Forelimb muscle (tissue), 1 donor: Measurements from ENCODE around the gene USB1. TPM values are rescaled to one million over a fixed set of nuclear protein-coding genes. Genes with fewer than 3 reads are reported as not detected.

Source experiments
- DNase-seq: peaks from one replicate; pipeline ENCODE4 v3.0.0-alpha.2; 2013; ENCODE audit warnings: low read depth
- polyA plus RNA-seq: library from polyadenylated mRNA; unstranded; fragments of 120-200 nt; gene quantifications from one replicate; pipeline ENCODE4 v1.2.1, GENCODE V29; 2013; ENCODE audit not compliant: insufficient read length

Gene USB1
- polyA plus RNA-seq, 1 donor, result 13.8 TPM

DNA sequence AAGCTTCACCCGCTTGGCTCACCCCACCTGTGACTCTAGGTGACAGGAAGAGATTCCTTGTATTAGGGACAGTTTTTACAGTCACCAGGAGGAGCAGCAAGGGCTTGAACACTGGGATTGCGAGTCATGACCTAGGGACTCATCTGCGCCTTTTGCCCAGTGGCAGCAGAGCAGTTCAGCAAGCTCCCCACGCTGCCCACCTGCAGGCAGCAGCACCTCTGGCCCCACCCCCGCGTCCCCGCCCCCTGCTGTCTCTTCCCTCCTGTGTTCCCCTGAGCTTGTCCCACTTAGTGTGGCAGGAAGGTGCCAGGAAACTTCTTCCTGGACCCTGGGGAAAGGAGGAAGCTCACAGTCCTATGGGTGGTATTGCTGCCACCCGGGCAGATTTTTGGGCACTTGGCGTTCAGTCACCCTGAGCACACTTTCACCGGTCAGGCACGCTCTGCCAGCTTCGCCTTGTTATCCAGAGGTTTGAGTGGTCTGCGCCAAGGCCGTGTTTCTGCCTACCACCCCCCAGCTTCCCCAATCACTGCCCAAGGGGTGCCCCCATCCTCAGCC, 33.0 kb downstream of the USB1 start:
- DNase-seq, result no peak

DNA sequence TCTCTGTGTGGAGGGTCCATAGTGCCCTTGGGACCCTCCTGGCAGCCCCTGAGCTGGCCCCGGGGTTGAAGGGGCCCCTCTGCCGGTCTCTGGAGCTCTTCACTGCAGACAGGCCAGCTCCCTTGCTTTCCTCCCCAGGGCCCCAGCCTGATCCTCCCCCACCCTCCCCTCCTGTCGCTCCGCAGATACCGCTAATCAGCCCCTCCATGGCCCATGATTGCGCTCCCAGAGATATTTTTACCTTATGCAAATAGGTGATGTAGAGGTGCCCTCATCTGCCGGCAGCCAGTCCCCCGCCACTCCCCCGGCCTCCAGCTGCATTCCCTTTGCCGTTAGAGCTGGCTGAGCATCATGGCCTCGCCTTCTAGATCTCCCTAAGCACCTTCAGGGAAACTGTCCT, 33.6 kb downstream of the USB1 start:
- no peak for DNase-seq

DNA sequence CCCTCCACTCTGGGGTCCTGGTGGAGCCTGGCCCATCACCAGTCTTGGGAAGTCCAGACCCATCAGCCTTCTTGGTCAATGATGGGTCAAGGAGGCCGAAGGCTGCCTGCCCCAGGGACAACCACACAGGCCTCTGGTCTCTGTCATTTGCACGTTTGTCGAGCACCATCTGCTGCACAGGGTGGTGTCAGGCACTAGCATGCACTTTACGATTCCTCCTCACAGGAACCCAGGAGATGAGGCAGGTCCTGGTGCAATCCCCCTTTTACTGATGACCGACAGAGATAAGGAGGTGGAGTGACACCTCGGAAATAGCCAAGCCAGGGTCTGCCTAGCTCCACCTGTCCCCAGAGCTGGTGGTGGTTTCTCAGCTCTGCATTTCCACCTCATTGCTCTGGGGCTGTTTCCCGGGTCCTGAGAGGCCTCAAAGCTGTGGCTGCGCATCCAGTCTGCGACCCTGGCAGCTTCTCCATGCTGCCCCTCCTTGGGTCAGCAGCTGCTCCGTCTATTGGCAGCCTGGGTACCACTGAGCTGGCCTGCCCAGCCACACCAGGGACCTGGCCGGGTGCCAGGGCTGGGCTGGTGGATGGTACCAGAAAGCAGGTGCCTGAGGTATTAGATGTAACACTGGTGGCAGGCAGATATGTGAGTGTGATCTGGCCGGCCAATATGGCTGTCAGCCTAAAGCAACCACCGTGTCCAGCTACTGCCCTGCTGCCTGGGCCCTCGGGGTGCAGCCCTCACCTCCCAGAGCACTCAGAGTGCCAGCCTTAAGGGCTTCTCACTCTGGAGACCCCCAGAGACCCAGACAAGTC, 34.4 kb downstream of the USB1 start:
- no peak for DNase-seq

DNA sequence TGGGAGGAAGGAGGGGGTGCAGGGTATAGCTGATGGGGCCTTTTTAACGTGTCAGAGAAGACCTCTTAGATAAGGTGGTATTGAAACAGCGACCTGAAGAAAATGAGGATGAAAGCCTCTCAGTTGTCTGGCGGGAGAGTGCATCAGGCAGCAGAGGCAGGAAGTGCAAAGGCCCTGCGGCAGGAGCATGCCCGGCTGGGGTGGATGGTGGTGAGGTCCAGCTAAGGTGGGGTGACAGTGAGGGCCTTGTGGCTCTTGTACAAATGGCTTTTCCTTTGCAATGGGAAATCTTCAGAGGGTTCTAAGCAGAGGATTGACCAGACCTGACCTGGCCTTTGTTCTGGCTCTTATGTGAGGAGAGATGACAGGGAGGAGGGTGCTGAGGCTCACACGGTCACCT, 35.7 kb downstream of the USB1 start:
- no peak for DNase-seq

DNA sequence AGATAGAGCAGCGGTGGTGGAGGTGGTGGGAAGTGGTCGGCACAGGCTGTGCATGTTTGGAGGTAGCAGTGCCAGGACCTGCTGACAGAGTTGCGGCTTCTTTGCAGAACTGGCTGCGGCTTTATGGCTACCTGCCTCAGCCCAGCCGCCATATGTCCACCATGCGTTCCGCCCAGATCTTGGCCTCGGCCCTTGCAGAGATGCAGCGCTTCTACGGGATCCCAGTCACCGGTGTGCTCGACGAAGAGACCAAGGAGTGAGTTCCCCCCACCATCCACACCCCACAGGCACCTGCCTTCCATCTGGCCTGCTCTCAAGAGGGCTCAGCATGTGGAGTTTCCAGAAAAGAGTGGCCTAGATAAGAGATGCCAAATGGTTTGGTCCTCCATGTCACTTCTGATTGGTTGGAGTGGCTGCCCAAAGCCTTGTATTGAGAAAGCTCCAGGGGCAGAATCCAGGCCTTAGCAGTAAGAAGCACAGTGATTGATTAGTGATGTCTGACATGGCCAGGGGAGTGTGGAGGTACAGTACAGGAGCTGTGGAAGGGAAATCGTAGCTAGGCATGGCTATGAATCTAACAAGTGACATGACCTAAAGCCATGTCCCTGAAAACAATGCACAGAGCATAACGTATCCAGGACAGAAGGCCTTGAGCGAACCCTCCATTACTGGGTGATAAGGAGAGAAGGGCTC, 36.3 kb downstream of the USB1 start:
- no peak for DNase-seq

DNA sequence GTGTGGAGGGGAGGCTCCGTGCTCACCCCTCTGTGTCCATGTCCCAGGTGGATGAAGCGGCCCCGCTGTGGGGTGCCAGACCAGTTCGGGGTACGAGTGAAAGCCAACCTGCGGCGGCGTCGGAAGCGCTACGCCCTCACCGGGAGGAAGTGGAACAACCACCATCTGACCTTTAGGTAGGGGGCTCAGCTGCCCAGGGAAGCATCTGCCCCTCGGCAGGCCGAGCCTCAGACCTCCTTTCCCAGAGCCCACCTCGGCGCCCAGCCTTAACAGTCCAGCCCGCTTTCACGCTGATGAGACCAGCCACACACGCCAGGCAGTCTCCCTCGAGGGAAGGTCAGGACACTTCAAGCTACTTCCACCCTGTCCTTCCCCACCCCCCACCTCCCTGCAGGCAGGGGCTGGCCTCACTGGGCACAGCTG, 37.0 kb downstream of the USB1 start:
- DNase-seq, result no peak

DNA sequence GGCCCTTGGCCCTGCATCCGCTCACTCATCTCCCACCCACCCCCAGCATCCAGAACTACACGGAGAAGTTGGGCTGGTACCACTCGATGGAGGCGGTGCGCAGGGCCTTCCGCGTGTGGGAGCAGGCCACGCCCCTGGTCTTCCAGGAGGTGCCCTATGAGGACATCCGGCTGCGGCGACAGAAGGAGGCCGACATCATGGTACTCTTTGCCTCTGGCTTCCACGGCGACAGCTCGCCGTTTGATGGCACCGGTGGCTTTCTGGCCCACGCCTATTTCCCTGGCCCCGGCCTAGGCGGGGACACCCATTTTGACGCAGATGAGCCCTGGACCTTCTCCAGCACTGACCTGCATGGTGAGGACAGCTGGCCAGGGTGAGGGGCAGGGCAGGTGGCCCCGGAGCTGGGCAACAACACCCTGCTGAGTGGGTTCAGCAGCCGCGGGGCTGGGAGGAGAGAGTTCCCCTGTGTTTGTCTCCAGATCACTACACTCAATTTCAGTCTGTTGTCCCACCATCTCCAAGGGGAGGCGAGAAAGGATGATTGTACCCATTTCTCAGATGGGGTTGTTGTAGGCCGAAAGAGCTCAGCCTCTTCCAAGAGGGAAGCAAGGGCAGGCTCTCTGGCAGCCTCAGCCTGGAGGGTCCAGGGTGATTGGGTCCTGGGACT, 38.8 kb downstream of the USB1 start:
- no peak for DNase-seq

DNA sequence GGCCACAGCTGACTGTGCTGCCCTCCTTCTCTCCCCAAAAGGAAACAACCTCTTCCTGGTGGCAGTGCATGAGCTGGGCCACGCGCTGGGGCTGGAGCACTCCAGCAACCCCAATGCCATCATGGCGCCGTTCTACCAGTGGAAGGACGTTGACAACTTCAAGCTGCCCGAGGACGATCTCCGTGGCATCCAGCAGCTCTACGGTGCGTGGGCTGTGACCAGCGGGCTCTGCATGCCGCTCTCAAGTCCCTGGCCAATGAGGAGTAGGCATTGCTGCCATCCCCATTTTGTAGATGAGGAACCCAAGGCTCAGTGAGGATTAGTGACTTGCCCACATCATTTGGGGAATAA, 39.3 kb downstream of the USB1 start:
- no peak for DNase-seq

DNA sequence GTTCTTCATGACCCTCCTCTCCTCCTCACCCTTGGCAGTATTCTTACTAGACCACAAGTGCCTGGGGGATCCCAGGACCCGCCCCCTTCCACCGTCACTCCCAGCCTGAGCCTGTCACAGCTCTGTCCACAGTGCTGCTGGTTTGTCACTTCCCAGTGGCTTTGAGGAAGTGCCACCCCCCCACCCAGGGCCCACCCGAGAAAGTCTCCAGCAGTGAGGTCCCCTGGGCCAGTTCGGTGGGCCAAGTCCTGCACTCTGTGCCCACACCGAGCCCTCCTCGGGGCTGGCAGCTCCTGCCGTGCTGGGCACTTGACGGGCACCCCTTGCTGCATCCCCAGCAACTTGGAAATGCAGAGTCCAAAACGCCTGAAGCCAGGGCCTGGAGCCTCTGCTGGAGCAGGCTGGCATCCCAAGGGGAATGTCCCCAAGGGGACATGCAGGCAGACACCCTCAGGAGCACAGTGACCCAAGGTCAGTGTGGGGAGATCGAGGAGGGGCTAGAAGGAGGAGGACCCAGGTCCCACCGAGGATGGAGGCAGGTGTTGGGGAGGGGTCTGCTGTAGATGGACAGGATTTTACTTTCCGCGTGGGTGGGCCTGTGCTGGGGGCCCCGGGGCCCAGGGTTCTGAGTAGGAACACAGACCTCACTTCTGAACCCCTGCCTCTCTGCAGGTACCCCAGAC, 39.9 kb downstream of the USB1 start:
- no peak for DNase-seq

DNA sequence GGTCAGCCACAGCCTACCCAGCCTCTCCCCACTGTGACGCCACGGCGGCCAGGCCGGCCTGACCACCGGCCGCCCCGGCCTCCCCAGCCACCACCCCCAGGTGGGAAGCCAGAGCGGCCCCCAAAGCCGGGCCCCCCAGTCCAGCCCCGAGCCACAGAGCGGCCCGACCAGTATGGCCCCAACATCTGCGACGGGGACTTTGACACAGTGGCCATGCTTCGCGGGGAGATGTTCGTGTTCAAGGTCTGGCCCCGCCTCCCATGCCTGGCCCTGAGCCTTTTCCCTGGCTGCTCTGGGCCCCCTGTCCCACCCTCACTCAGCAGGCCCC, 40.4 kb downstream of the USB1 start:
- DNase-seq, result no peak

DNA sequence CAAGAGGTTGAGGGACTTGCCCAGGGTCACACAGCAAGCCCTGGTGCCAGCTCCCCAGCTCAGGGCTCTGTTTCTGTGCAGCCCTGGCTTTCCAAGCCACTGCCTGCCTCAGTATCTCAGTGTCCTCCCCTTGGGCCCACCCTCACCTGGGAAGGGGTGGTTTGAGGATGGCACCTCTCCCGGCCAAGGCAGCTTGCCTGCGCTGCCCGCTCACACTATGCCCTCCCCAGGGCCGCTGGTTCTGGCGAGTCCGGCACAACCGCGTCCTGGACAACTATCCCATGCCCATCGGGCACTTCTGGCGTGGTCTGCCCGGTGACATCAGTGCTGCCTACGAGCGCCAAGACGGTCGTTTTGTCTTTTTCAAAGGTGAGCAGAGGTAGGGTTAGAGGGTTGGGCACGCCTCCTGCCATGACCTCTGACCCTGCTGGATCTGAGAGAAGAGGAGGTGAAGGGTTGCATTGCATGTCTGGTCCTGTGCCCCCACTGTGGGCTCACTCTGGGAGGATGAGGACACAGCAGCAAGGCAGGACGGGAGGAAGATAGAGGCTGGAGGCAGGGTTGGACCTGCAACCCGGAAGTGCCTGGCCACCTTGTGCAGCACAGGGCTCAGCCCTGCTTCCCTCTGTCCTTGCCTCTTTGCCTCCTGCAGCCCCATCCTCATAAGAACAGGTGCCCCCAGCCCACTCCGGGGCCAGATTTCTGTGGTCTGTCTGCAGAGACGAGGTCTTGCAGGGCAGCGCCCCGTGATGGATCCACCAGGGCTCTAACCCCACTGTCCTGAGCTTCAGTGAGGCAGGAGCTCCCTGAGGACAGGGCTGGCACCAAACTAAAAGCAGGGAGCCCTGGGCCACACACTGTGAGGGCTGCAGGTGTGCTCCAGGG, 41.0 kb downstream of the USB1 start:
- DNase-seq, result no peak

DNA sequence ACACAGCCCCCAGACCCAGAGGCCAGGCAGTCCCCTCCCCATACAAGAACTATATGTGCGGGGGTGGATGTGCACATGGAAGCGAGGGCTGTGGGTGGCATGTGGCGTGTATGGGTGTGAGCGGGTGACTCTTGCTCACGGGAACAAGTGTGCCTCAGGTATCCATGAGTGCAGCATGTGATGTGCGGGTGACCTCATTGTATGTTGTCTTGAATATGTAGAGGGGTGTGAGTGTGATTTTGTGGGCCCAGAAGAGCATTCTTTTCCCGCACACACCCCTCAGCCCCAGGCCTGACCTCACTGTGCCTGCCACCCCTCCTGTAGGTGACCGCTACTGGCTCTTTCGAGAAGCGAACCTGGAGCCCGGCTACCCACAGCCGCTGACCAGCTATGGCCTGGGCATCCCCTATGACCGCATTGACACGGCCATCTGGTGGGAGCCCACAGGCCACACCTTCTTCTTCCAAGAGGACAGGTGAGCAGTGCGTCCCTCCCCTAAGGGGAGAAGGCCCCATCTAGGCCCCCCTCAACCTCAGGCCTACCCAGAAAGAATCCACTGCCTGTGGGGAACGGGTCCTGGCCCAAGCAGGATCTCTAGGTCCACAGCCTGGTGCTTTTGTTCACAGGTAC, 41.8 kb downstream of the USB1 start:
- no peak for DNase-seq

DNA sequence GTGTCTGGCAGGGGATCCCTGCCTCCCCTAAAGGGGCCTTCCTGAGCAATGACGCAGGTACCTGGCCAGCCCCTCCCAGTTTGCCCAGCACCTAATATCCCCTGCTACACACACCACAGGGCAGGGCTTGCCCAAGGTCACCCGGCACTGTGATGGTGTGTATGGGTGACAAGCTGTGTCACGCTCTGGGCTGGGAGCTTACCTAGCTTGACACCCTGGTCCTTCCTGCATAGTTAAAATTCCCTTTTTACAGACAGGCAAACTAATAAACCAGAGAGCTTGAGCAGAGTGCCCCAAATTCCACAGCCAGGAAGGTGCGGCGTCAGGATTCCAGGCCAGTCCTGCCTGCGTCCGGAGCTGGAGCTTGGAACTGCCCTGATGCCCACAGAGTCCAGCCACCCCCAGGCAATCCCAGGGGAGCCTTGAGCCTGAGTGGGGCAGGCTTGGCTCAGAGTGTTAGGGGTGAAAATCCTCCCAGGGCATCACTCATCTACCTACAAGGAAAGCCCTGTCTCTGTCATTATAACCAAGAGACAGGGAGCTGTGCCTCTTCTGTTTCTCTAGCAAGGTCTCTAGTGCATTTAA, 42.5 kb downstream of the USB1 start:
- DNase-seq, result no peak

DNA sequence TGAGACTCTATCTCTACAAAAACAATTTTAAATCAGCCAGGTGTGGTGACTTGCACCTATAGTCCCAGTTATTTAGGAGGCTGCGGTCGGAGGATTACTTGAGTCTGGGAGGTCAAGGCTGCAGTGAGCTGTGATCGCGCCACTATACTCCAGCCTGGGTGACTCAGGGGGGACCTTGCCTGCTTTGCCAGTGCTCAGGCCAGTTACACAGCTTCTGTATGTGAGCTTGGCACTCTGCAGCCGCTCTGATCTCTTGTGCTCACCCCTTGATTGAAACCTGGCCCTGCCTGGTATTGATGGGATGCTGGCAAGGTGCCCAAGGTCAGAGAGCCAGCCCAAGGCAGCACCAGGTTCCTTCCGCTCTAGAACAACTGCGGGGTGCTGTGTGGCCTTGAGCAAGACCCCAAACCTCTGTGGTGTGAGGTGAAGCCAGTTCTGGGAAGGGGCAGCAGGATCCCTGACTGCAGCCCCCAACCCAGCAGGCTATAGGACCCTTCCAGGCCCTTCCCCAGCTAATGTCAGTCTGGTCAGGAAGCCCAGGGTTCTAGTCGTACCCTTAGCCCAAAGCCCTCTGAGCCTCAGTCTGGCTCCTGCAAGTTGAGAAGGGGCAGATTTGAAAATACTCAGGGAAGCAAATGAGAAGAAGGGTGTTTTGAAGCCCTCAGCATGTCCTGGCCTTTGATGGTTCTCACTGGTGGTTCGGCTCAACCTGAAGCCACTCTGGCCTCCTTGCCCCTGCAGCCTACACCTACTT, 43.2 kb downstream of the USB1 start:
- no peak for DNase-seq

DNA sequence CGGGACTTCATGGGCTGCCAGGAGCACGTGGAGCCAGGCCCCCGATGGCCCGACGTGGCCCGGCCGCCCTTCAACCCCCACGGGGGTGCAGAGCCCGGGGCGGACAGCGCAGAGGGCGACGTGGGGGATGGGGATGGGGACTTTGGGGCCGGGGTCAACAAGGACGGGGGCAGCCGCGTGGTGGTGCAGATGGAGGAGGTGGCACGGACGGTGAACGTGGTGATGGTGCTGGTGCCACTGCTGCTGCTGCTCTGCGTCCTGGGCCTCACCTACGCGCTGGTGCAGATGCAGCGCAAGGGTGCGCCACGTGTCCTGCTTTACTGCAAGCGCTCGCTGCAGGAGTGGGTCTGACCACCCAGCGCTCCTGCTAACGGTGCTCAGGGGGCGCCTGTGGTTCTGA, 43.9 kb downstream of the USB1 start:
- no peak for DNase-seq

DNA sequence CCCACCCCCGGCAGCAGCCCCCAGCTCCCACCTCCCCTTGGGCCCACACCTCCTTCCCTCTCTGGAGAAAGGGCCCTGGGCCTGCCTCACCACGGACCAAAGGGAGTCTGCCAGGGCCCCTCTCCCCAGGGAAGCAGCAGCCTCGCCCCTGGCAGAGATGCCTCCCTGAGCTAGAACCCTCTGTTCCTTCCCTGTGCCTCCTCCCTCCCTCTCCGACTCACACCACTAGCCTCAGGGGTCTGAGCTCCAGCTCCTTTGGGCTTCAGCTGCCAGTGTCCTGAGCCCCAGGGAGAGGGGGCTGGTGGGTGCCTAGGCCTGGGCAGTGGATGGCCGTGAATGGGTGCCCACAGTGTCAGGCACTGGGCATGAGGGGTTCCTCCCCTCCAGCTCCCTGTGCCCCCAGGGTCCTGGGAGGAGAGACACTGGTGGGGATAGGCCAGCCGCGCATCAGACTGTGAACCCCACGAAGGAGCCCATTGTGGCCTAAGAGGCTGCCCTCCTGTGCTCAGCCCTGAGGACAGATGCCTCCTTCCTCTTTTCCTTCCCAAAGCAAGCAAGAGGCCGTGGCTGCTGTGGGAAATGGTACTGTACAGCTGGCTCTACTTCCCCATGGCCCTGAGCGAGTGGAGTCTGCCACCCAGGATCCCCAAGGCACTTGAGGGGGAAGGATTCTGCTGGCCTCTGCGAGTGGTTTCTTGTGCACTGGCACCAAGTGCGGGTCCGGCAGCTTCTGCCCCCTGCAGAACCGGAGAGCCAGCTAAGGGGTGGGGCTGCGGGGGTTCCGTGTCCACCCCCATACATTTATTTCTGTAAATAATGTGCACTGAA, 45.1 kb downstream of the USB1 start:
- DNase-seq, result no peak

DNA sequence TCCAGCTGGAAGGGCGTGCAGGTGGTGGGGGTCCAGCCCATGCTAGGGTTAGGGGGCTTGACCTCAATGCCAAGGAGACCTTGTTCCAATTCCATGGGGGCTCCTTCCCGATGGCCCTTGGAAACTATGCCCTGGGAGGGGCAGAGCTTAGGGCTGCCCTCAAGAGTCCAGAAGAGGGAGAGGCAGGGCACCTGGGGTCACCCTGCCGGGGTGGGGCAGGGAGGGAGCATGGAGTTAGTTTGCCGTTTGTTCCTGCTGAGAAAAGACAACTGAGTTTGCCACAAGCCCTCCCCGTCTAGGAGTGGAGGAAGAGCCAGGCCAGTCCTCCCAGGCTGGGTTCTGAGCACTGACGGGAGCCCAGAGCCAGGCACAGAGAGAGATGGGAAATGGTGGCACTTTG, 45.7 kb downstream of the USB1 start:
- no peak for DNase-seq

DNA sequence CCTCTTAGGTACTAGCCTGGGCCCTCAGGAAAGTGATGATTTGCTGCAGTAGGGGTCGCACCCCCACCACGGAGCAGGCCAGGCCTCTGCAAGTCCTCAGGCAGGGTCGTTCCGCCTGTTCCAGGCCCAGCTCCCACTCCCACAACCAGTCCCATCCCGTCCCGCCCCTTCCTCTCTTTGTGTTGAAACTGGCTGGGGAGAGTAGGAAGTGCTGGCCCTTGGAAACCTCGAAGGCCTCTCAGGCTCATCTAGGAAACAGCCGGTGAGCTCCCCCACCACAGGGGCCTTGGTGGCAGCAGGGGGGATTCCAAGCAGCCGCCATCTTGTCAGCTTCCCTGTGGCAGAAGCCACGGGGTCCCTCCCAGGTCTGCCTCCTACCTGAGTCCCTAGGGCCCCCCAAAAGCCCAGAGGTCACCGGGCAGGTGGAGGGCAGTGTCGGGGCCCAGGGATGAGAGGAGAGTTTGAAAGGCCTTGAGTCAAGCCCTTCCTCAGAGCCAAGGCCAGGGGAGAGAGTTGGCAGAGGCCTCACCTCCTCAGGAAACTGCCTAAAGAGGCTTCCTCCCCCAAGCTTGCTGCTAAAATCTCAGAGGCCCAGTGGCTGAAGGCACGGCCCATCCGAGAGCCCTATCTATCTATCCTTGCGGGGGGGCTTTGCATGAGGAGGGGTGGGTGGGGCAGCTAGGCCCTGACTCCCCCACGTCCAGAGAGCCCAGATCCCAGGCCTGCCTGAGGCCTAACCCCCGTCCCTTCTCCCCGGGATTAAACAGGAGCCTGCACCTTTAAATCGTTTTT, 46.5 kb downstream of the USB1 start:
- no peak for DNase-seq
